Transverse colon (tissue), 4 donors: ENCODE data around the gene DESI1.

Experiments
- EP300 ChIP-seq: sonication (generic); formaldehyde crosslinking; IDR thresholded peaks from one replicate; pipeline ENCODE4 v1.6.1; 2017; ENCODE audit warnings: antibody characterized with exemption, low read depth
- POLR2A ChIP-seq: fragments of 450-650 bp; IDR thresholded peaks from one replicate; pipeline ENCODE4 v1.6.1; 2016; ENCODE audit warnings: antibody characterized with exemption, mild to moderate bottlenecking, moderate library complexity
- POLR2AphosphoS5 ChIP-seq, 3 donors: sonication (generic); formaldehyde crosslinking; IDR thresholded peaks; one replicate each; pipeline ENCODE4 v1.6.1; 2016; ENCODE audit warnings: antibody characterized with exemption in 3 of 3
- TF ChIP-seq, protein P1 (sequence below), 5 experiments: fragments of 200-600 bp in 3 of 5; fragments of 450-650 bp in 2 of 5; sonication (generic) in 3 of 5; IDR thresholded peaks; 1 replicate in 2 of 5; 2 replicates in 3 of 5; pipeline ENCODE4 v1.5.1; 2016 to 2017; ENCODE audit warnings: antibody characterized with exemption in 5 of 5, inconsistent platforms in 3 of 5, mild to moderate bottlenecking in 2 of 5, moderate library complexity in 1 of 5

DNA sequence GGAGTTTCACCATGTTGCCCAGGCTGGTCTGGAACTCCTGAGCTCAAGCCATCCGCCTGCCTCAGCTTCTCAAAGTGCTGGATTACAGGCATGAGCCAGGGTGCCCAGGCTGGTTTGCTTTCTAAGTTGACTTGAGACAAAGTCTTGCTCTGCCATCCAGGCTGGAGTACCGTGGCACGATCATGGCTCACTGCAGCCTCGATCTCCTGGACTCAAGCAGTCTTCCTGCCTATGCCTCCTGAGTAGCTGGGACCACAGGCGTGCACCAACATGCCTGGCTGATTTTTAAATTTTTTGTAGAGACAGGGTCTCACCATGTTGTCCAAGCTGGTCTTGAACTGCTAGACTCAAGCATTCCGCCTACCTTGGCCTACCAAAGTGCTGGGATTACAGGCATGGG lies 36.9 kb upstream of the DESI1 start:
- TF ChIP-seq, protein P1, sequence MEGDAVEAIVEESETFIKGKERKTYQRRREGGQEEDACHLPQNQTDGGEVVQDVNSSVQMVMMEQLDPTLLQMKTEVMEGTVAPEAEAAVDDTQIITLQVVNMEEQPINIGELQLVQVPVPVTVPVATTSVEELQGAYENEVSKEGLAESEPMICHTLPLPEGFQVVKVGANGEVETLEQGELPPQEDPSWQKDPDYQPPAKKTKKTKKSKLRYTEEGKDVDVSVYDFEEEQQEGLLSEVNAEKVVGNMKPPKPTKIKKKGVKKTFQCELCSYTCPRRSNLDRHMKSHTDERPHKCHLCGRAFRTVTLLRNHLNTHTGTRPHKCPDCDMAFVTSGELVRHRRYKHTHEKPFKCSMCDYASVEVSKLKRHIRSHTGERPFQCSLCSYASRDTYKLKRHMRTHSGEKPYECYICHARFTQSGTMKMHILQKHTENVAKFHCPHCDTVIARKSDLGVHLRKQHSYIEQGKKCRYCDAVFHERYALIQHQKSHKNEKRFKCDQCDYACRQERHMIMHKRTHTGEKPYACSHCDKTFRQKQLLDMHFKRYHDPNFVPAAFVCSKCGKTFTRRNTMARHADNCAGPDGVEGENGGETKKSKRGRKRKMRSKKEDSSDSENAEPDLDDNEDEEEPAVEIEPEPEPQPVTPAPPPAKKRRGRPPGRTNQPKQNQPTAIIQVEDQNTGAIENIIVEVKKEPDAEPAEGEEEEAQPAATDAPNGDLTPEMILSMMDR (IDR thresholded peaks at IDR 0.05) = no peak
- TF ChIP-seq EP300 (no peak), POLR2AphosphoS5 (IDR thresholded peaks at IDR 0.05) (no peak), POLR2A (no peak)
